Measurements from ENCODE around the gene GAREM2. TPM values are rescaled to one million over a fixed set of nuclear protein-coding genes. Genes with fewer than 3 reads are reported as not detected.

GAREM2 gene
- total and polyA plus RNA-seq, 4 donors: 1.3 to 7.7 (median 3.8) TPM

GRCh38 chr2:26189751-26190150, 16.9 kb downstream of the GAREM2 start:
- DNase-seq: no peak
- 74 to 75% methylated on average over 4 of the region's 4 CpGs for WGBS, 2 donors
- H3K9me3 ChIP-seq (ENCODE audit: control insufficient read depth, low read length): no peaks in the 10 kb centered on the region

DNA sequence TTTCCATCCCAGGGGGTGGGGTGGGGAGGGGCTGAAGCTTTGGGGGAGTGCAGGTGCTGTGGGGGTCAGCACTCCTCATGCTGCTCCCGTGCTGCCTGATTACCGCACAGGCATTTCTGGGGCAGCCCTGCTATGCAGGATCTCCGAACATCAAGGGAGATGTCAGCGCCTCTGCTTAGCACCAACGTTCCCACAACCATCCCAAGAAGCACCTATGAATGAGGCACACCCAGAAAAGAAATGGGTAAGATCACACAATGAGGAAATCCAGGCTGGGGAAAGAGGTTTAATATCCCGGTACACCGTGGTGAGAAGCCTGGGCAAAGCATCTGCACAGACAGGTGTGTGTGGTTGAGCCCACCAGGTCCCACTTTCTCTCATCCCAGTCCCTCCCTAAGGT, 17.5 kb downstream of the GAREM2 start:
- DNase-seq (no peak), ATAC-seq (ENCODE audit: low FRiP score) (no peak)

More at GRCh38 chr2:26189751-26190150, 16.9 kb downstream of the GAREM2 start:
- Histone ChIP-seq H3K27ac (ENCODE audit: low read depth in 1 of 2, low read length in 2 of 2) (no peak overlapping the region), H3K36me3 (ENCODE audit: control insufficient read depth in 1 of 2, insufficient read depth in 2 of 2, low read length in 1 of 2) (peaks cover 0 to 8% of the 10 kb centered on the region in 2 donors), H3K4me1 (ENCODE audit: control insufficient read depth in 1 of 2, insufficient read depth in 2 of 2, low read length in 2 of 2) (no peaks in the 10 kb centered on the region), H3K27me3 (ENCODE audit: control insufficient read depth in 1 of 2, insufficient read depth in 2 of 2, low read length in 1 of 2) (no peaks in the 10 kb centered on the region), H3K4me3 (ENCODE audit: low read length in 2 of 2) (no peak overlapping the region)
- intact Hi-C loops (cut with DNase I): no loop called here
- ATAC-seq (ENCODE audit: low FRiP score): no peak

GRCh38 chr2:26191316-26192159, 18.6 kb downstream of the GAREM2 start:
- H3K9me3 ChIP-seq (ENCODE audit: control insufficient read depth, low read length): no peaks in the 10 kb centered on the region
- WGBS, 2 donors: 83 to 85% methylated on average over 20 of the region's 20 CpGs
- H3K36me3 ChIP-seq (ENCODE audit: control insufficient read depth in 1 of 2, insufficient read depth in 2 of 2, low read length in 1 of 2): peaks cover 3 to 10% of the 10 kb centered on the region in 2 donors
- H3K4me1 ChIP-seq (ENCODE audit: control insufficient read depth in 1 of 2, insufficient read depth in 2 of 2, low read length in 2 of 2): no peaks in the 10 kb centered on the region
- intact Hi-C loops (cut with DNase I): no loop called here
- H3K27me3 ChIP-seq (ENCODE audit: control insufficient read depth in 1 of 2, insufficient read depth in 2 of 2, low read length in 1 of 2): no peaks in the 10 kb centered on the region
- no peak overlapping the region for H3K27ac ChIP-seq (ENCODE audit: low read depth in 1 of 2, low read length in 2 of 2)
- H3K4me3 ChIP-seq (ENCODE audit: low read length in 2 of 2): no peak overlapping the region
- ATAC-seq (ENCODE audit: low FRiP score): no peak
- DNase-seq: no peak

More for the DNA sequence above, 17.5 kb downstream of the GAREM2 start:
- no peak overlapping the region for H3K27ac ChIP-seq (ENCODE audit: low read depth in 1 of 2, low read length in 2 of 2)
- intact Hi-C loops (cut with DNase I): no loop called here
- no peaks in the 10 kb centered on the region for H3K4me1 ChIP-seq (ENCODE audit: control insufficient read depth in 1 of 2, insufficient read depth in 2 of 2, low read length in 2 of 2)
- no peaks in the 10 kb centered on the region for H3K9me3 ChIP-seq (ENCODE audit: control insufficient read depth, low read length)
- no peaks in the 10 kb centered on the region for H3K27me3 ChIP-seq (ENCODE audit: control insufficient read depth in 1 of 2, insufficient read depth in 2 of 2, low read length in 1 of 2)
- peaks cover 0 to 10% of the 10 kb centered on the region in 2 donors for H3K36me3 ChIP-seq (ENCODE audit: control insufficient read depth in 1 of 2, insufficient read depth in 2 of 2, low read length in 1 of 2)
- 81 to 85% methylated on average over 7 of the region's 7 CpGs for WGBS, 2 donors
- no peak overlapping the region for H3K4me3 ChIP-seq (ENCODE audit: low read length in 2 of 2)

GRCh38 chr2:26193578-26194231, 20.8 kb downstream of the GAREM2 start:
- intact Hi-C loops (cut with DNase I): no loop called here
- no peak for ATAC-seq (ENCODE audit: low FRiP score)
- H3K27ac ChIP-seq (ENCODE audit: low read depth in 1 of 2, low read length in 2 of 2): no peak overlapping the region
- H3K36me3 ChIP-seq (ENCODE audit: control insufficient read depth in 1 of 2, insufficient read depth in 2 of 2, low read length in 1 of 2): peaks cover 3 to 11% of the 10 kb centered on the region in 2 donors
- H3K4me3 ChIP-seq (ENCODE audit: low read length in 2 of 2): no peak overlapping the region
- H3K27me3 ChIP-seq (ENCODE audit: control insufficient read depth in 1 of 2, insufficient read depth in 2 of 2, low read length in 1 of 2): no peaks in the 10 kb centered on the region
- H3K9me3 ChIP-seq (ENCODE audit: control insufficient read depth, low read length): no peaks in the 10 kb centered on the region
- no peak for DNase-seq
- 90 to 93% methylated on average over 10 of the region's 10 CpGs for WGBS, 2 donors
- no peaks in the 10 kb centered on the region for H3K4me1 ChIP-seq (ENCODE audit: control insufficient read depth in 1 of 2, insufficient read depth in 2 of 2, low read length in 2 of 2)

DNA sequence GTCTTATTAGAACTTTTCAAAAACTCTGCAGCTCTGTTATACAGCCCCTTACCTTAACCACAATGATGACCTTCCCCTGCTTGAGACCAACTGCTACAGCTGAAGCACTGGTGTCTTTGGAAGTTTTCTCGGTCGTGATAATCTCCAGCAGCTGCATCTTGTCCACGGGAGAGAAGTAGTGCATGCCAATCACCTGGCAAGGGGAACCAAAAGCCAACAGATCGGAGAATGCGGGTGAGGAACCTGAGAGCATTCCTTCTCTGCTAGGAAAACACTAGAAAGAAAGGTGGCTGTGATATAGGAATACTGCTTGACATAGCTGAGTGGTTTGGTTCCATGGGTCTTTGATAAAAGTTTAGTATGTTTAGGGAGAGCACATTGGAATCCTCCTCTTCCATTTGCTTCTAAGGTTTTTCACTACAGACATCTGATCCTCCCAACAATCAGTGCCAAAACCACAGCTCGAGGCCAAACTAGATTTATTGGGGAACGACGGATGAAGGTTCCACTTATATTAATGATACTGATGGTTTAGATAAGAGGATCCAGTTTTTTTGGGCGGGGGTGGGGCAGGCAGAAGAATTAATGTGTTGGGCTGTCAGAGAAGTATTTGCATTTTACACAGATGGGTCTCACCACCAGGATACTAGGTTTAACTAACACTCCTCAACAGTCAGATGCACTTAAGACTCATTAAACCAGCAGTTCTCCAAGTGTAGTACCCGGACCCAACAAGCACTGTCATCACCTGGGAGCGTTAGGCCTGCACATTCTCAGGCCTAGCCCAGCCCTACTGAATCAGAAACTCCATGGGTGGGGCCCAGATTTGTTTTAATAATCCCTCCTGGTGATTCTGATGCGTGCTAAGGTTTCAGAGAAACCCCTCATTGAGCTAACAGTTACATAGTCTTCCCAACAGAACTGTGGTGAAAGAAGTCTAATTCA, 22.4 kb downstream of the GAREM2 start:
- Histone ChIP-seq H3K36me3 (ENCODE audit: control insufficient read depth in 1 of 2, insufficient read depth in 2 of 2, low read length in 1 of 2) (peaks cover 3 to 13% of the 10 kb centered on the region in 2 donors), H3K27me3 (ENCODE audit: control insufficient read depth in 1 of 2, insufficient read depth in 2 of 2, low read length in 1 of 2) (no peaks in the 10 kb centered on the region), H3K27ac (ENCODE audit: low read depth in 1 of 2, low read length in 2 of 2) (no peak overlapping the region), H3K4me3 (ENCODE audit: low read length in 2 of 2) (no peak overlapping the region), H3K4me1 (ENCODE audit: control insufficient read depth in 1 of 2, insufficient read depth in 2 of 2, low read length in 2 of 2) (no peaks in the 10 kb centered on the region), H3K9me3 (ENCODE audit: control insufficient read depth, low read length) (no peaks in the 10 kb centered on the region)
- DNase-seq (no peak), ATAC-seq (ENCODE audit: low FRiP score) (no peak)
- 79 to 80% methylated on average over 12 of the region's 12 CpGs for WGBS, 2 donors
- intact Hi-C loops (cut with DNase I): no loop called here

GRCh38 chr2:26196683-26197418, 24.0 kb downstream of the GAREM2 start:
- DNase-seq (no peak), ATAC-seq (ENCODE audit: low FRiP score) (no peak)
- Histone ChIP-seq H3K9me3 (ENCODE audit: control insufficient read depth, low read length) (no peaks in the 10 kb centered on the region), H3K36me3 (ENCODE audit: control insufficient read depth in 1 of 2, insufficient read depth in 2 of 2, low read length in 1 of 2) (peaks cover 3 to 12% of the 10 kb centered on the region in 2 donors), H3K4me1 (ENCODE audit: control insufficient read depth in 1 of 2, insufficient read depth in 2 of 2, low read length in 2 of 2) (no peaks in the 10 kb centered on the region), H3K4me3 (ENCODE audit: low read length in 2 of 2) (no peak overlapping the region), H3K27ac (ENCODE audit: low read depth in 1 of 2, low read length in 2 of 2) (no peak overlapping the region), H3K27me3 (ENCODE audit: control insufficient read depth in 1 of 2, insufficient read depth in 2 of 2, low read length in 1 of 2) (no peaks in the 10 kb centered on the region)
- intact Hi-C loops (cut with DNase I): no loop called here
- WGBS, 2 donors: 86 to 87% methylated on average over 9 of the region's 9 CpGs

DNA sequence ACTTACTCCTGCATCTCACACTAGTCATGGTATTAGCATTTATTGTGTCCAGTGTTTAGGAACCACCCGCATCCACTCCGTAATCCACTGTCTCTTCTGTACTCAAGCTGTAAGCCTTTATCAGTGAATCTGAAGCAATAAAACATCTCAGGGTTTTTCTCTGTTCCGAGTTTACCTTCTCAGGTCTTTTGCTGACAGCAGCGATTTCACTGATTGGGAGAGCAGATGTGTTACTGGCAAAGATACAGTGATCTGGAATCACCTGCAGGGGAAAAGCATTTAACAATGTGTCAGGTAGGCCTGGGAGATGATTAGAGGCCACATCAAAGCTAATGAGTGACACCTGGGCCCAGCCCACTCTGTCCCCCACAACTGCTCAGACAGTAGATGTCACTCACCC, 24.6 kb downstream of the GAREM2 start:
- 95% methylated on average over 4 of the region's 4 CpGs for WGBS, 2 donors
- ATAC-seq (ENCODE audit: low FRiP score): no peak
- Histone ChIP-seq H3K27ac (ENCODE audit: low read depth in 1 of 2, low read length in 2 of 2) (no peak overlapping the region), H3K9me3 (ENCODE audit: control insufficient read depth, low read length) (no peaks in the 10 kb centered on the region), H3K36me3 (ENCODE audit: control insufficient read depth in 1 of 2, insufficient read depth in 2 of 2, low read length in 1 of 2) (peaks cover 3 to 14% of the 10 kb centered on the region in 2 donors), H3K27me3 (ENCODE audit: control insufficient read depth in 1 of 2, insufficient read depth in 2 of 2, low read length in 1 of 2) (no peaks in the 10 kb centered on the region), H3K4me3 (ENCODE audit: low read length in 2 of 2) (no peak overlapping the region), H3K4me1 (ENCODE audit: control insufficient read depth in 1 of 2, insufficient read depth in 2 of 2, low read length in 2 of 2) (no peaks in the 10 kb centered on the region)
- intact Hi-C loops (cut with DNase I): no loop called here
- no peak for DNase-seq

GRCh38 chr2:26202981-26203490, 30.1 kb downstream of the GAREM2 start:
- WGBS, 2 donors: 30 to 40% methylated on average over 1 of the region's 1 CpG
- peaks cover 4 to 12% of the 10 kb centered on the region in 2 donors for H3K36me3 ChIP-seq (ENCODE audit: control insufficient read depth in 1 of 2, insufficient read depth in 2 of 2, low read length in 1 of 2)
- ATAC-seq (ENCODE audit: low FRiP score): no peak

More at GRCh38 chr2:26202981-26203490, 30.1 kb downstream of the GAREM2 start:
- Histone ChIP-seq H3K27ac (ENCODE audit: low read depth in 1 of 2, low read length in 2 of 2) (no peak overlapping the region), H3K4me3 (ENCODE audit: low read length in 2 of 2) (no peak overlapping the region), H3K9me3 (ENCODE audit: control insufficient read depth, low read length) (no peaks in the 10 kb centered on the region), H3K4me1 (ENCODE audit: control insufficient read depth in 1 of 2, insufficient read depth in 2 of 2, low read length in 2 of 2) (no peaks in the 10 kb centered on the region), H3K27me3 (ENCODE audit: control insufficient read depth in 1 of 2, insufficient read depth in 2 of 2, low read length in 1 of 2) (no peaks in the 10 kb centered on the region)
- no peak for DNase-seq
- intact Hi-C loops (cut with DNase I): no loop called here

Measured in aorta (tissue), 5 donors.